Right ventricle myocardium superior (tissue), 1 donor: ENCODE measurements around the gene CYTH3. TPM values are rescaled to one million over a fixed set of nuclear protein-coding genes. Genes with fewer than 3 reads are reported as not detected.
"Not testable (repeated sequence)": the region's sequence is repeated elsewhere in the genome, so short reads cannot be mapped to it uniquely, and the experiment has no call there.

ENCODE experiments used
- ATAC-seq: fragments of 200-7000 bp; cut with Tn5 transposase; one replicate; pipeline ENCODE4 v1.9.1; 2020; ENCODE audit warnings: mild to moderate bottlenecking; ENCODE audit not compliant: poor library complexity
- DNase-seq: peaks from one replicate; pipeline ENCODE4 v3.0.0-alpha.2; 2020
- intact Hi-C: fragments of 100-400 bp; cut with DNase I; formaldehyde crosslinking; loops from one replicate; pipeline ENCODE4 v1.11.2; 2022
- total RNA-seq: library from RNA; stranded (reverse); fragmentation: NEBNext Ultra II Directional; extraction: Animal tissue kit (Norgen Biotek cat#: 25700); gene quantifications from one replicate; pipeline ENCODE4 v1.2.1, GENCODE V29; 2021
- donor health status: DM: no; HTN: yes; CAD: no; lungs with severe emphysema.

CYTH3 gene
- total RNA-seq, 1 donor from 2014 or later = 25.6 TPM

GRCh38 chr7:6221340-6222319, 50.8 kb downstream of the CYTH3 start:
- DNase-seq (no peak), ATAC-seq (peak; percentile 62)
- intact Hi-C loops = no loop called here

- intact Hi-C loops = no loop called here
- DNase-seq (no peak), ATAC-seq (peak; percentile 15)
Observed at GRCh38 chr7:6218329-6218728, 54.1 kb downstream of the CYTH3 start.

DNA sequence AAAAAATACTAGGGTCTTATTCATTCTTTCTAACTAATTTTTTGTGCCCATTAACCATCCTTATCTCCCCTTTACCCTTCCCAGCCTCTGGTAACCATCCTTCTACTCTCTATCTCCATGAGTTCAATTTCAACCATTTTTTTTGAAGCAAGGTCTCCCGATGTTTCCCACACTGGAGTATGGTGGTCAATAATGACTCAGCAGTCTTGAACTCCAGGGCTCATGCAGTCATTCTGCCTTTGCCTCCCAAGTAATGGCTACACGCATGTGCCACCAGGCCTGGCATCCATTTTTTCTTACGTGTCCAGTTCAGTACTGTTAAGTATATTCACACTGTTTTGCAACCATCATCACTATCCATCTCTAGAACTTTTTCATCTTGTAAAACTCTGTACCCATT, 60.4 kb downstream of the CYTH3 start:
- intact Hi-C loops = no loop called here
- DNase-seq = no peak
- ATAC-seq = no peak

DNA sequence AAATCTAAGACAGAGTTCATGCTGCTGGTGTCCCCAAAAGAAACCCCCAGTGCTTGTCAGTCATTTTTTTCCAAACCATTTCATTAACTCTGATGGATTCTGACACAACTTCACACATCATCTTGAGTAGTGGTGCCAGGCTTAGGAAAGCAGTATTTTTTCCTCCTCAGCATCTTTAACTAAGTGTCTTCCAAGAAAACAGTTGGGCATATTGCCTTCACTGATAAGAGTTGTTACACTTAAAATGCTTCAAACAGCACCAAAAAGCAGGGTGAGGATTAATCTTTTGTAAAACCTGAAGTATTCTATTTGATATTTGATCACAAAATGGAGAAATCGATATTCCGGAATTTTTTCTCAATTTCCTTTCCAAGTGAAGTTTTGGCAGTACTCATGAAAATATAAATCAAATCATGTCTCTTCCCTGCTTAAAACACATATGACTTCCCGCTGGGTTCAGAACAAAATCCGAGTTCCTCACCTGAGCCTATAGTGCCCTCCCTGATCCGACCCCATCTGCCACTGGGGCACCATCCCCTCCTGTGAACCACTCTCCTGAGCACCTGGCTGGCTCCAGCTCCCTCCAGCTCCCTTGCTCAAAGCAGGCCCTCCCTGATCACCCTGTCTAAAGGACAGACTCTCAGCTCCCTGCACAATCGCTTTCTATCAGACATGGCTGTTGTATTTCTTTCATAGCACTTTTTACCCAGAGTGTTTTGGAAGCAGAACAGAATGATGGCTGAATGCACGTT, 61.6 kb downstream of the CYTH3 start:
- DNase-seq (no peak), ATAC-seq (no peak)
- intact Hi-C loops = no loop called here

- intact Hi-C loops = no loop called here
- ATAC-seq = peak; percentile 72
- no peak for DNase-seq
Observed at GRCh38 chr7:6209340-6209739, 63.1 kb downstream of the CYTH3 start.

DNA sequence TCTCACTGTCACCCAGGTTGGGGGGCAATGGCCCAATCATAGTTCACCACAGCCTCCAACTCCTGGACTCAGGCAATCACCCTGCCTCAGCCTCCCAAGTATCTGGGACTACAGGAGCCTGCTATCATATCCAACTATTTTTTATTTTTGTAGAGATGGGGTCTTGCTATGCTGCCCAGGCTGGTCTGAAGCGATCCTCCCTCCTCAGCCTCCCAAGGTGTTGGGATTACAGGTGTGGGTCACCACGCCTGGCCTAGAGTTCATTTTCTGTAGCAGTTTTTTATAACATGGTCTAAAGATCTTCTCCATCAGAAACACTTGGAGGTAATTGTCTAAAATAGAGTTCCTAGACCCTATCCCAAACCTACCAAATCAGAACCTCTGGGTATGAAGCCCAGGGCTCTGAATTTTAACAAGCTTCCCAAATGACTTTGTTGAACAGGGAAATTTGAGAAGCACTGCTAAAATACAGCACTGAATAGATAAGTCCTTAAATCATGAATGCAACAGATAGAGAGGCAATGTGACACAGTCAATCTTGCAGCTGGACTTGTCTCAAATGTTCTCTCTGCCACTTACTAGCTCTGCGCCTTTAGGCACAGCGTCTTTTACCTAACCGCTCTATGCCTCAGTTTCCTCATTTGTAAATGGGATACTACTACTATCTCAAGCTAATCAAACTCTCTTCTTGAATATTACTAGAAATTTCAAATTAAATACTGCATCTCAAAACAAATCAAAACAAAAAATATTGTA, 63.7 kb downstream of the CYTH3 start:
- ATAC-seq (no peak), DNase-seq (no peak)
- intact Hi-C loops = no loop called here

DNA sequence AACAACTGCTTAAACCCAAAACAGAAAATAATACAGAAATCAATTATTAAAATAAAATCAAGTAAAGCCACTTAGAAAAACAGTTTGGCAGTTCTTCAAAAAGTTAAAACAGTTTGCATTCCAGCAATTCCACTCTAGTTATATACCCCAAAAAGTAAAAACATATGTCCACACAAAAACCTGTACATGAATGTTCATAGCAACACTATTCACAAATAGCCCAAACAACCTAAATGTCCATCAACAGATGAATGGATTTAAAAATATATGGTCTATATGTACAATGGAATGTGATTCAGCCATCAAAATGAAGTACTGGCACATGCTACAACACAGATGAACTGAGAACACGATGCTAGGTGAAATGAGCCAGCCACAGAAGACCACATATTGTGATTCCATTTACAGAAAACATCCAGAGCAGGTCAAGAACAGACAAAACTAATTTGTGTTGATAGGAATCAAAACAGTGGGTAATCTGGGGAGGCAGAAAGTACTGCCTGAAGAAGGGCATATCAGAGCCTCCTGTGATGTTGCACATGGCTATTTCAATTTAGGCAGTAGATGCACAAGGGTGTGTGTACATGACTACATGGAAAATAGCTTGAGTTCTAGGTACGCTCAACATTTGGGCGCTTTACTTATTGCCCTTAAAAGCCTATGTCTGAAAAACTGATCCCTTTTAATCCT, 66.3 kb downstream of the CYTH3 start:
- intact Hi-C loops = no loop called here
- ATAC-seq = no peak
- DNase-seq = no peak

GRCh38 chr7:6203381-6203780, 69.0 kb downstream of the CYTH3 start:
- DNase-seq (no peak), ATAC-seq (no peak)
- intact Hi-C loops = no loop called here

DNA sequence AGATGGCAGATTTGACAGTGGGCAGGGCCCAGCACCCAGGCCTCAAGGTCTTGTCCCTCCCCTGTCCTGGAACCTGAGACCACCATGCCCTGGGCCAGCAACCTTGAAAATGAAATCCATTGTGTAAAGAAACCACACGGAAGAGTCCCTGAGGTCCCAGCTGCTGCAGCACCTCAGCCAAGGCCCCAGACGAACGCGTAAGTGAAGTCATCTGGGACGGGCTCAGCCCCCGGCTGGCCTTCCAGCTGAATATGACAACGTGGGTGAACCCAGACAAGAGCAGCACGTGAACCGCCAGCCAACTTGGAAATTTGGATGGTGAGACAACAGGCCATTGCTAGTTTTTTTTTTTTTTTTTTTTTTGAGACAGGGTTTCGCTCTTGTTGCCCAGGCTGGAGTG, 70.3 kb downstream of the CYTH3 start:
- ATAC-seq = no peak
- intact Hi-C loops = no loop called here
- DNase-seq = no peak

DNA sequence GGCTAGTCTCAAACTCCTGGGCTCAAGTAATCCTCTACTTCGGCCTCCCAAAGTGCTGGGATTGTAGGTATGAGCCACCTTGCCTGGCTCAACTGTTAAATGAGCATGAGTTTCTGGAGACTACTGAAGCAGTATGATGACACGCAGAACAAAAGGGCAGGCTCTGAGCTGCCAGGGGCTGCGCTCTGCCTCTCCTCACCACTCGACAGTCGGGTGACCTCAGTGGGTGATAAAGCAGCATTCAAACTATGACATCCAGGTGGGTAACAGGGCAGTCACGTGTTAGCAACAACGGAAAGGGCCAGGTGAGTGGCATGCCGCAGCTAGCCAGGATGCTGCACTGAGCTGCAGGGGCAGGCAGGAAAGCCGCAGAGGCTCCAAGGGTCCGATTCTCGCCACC, 71.5 kb downstream of the CYTH3 start:
- ATAC-seq (peak; percentile 57), DNase-seq (no peak)
- intact Hi-C loops = no loop called here

DNA sequence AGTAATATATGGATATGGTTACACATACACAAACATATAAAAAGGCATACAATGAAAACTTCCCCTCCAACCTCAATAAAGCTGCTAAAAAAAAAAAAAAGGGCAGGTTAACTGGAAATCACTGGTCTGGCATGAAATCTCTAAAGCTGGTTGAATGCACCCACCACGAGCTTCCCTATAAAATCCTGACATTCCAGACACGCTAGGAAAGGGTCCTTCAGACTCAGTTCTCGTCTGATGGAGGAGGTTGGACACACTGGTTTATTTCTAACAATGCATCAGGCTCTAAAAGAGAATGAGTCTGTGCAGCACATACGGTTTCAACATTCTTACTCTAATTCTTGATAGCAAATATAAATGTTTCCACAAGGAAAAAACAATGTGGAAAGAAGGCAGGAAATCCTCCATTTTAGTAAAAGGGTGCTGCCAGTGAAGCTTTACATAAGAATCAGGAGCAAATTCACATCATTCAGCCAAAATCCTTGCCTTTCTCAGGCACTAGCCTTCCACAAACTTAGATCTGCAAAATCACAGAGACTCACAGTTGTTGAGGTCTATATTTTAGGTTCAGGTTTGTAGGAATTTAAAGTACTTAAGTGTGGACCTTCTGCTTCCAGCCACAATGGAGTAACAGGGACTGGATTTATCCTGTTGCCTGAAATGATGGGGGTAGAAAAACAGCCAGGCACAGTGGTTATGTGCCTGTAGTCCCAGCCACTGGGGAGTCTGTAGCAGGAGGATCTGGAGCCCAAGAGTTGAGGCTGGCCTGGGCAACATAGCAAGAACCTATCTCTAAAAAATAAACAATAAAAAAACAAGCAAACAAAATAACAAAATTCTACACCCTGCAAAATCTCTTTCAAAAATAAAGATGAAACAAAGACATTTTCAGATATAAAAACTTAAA, 73.5 kb downstream of the CYTH3 start:
- no peak for DNase-seq
- no peak for ATAC-seq
- intact Hi-C loops = no loop called here

- DNase-seq (no peak), ATAC-seq (peak; percentile 35)
- intact Hi-C loops = no loop called here
Observed at GRCh38 chr7:6197801-6198551, 74.4 kb downstream of the CYTH3 start.

GRCh38 chr7:6193709-6194108, 78.7 kb downstream of the CYTH3 start:
- intact Hi-C loops = no loop called here
- ATAC-seq (no peak), DNase-seq (no peak)

- intact Hi-C loops, ATAC-seq, DNase-seq: not testable (repeated sequence)
Observed at GRCh38 chr7:6190563-6190962, 81.9 kb downstream of the CYTH3 start.

DNA sequence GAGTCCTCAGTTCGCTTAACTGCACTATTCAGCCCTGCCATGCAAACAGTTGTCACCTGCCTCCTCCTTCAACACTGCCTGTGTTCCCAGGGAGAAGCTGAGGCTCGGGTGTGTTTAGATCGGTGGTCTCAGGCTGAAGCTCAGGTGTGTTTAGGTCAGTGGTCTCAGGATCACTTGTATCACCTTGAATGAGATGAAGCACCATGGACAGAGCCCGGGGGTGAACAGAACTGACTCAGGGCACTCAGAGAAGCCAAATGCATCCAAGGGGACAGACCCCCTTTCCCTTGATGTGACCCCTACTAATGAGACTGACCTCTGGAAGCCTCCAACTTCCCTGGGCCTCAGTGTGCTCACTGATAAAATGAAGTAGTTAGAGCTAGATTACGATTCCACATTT, 84.0 kb downstream of the CYTH3 start:
- no peak for ATAC-seq
- intact Hi-C loops = no loop called here
- DNase-seq = no peak

- ATAC-seq (no peak), DNase-seq (no peak)
- intact Hi-C loops = no loop called here
Observed at GRCh38 chr7:6186577-6186976, 85.8 kb downstream of the CYTH3 start.

DNA sequence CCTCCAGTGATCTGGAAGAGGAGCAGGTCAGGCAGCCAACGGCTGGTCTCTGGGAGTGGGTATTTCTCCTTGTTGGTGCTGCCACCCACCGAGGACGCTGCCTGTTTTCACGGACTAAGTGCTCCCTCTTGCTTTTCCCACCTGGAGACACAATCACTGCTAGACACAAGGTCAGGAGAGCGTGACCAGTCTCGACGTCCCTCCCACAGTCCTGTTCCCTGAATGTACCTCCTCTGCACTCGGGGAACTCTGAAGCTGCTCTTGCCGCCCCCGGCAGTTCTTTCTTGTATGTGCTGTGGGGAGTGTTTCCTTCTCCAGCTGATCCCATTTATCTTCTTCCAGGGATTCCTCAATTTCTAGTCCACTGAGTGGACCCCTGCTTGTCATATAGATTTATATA, 89.4 kb downstream of the CYTH3 start:
- ATAC-seq (no peak), DNase-seq (no peak)
- intact Hi-C loops = no loop called here
